Measurements from ENCODE around the gene FAM98C.
A peak's percentile ranks its signal among the peaks of the same experiment; 100 is the strongest.
"Not testable (repeated sequence)": the region's sequence is repeated elsewhere in the genome, so short reads cannot be mapped to it uniquely, and the experiment has no call there.

FAM98C gene

DNA sequence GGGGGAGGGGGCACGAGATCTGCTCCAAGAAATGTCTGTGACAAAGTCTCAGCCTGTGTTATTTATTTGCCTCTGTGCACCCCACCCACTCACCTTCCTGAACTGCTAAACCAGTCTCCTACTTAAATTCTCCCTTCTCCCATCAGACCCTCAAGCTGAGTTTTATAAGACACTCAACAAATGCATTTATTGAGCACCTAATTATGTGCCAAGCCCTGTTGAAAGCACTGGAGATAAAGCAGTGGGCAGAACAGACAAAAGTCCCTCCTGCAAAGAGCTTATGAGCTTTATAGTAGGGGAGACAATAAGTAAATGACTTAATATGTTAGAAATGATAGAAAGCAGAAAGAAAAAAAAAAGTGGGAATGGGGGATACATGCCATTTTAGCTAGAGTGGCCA lies 3.4 kb upstream of the FAM98C start:
- no peak for DNase-seq

DNA sequence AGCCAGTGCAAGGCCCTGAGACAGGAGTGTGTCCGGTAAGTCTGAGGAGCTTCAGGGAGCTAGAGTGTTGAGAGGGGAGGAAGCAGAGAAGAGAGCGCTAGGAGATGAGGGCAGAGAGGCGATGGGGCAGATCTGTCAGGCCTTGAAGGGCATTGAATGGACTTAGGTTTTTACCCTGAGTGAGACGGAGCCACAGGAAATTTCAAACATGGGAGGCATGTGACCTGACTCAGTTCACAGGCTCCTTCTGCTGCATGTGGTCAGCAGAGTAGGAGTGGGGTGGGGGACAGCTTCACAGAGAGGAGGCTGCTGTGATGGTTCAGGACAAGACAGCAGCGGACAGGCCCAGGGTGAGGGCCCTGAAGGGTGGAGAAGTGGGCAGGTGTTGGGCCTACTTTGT lies 2.5 kb upstream of the FAM98C start:
- DNase-seq: no peak

DNA sequence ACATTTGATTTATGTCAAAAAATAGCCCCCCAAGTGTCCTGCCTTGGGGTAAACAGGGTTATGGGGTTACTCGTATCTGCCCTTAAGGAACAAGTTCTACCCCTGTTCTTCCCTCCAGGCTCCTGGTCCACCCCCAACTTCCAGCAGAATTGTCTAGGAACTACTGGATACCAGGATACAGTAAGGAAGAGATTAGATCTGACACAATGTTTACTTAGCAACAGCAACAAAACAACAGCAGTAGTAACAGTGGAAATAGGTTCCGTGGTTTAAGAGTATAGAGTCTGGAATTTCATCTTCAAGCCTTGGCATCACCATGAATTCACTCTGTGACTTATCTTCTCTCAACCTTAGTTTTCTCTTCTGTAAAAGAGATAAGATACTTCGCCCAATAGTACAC lies 1.7 kb upstream of the FAM98C start:
- no peak for DNase-seq

DNA sequence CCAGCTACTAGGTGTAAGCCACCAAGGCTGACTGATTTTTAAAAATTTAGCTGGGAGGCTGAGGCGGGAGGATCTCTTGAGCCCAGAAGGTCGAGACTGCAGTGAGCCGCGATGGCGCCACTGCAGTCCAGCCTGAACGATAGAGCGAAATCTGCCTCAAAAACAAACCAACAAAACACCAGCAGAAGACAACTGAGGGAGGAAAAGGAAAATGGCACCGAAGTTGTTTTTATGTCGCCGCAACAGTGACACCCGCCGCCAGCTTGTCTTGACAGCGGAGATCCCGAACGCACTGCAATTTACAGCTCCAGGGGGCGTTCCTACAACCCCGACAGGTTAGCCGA lies 298 bp upstream of the FAM98C start:
- no peak for DNase-seq

DNA sequence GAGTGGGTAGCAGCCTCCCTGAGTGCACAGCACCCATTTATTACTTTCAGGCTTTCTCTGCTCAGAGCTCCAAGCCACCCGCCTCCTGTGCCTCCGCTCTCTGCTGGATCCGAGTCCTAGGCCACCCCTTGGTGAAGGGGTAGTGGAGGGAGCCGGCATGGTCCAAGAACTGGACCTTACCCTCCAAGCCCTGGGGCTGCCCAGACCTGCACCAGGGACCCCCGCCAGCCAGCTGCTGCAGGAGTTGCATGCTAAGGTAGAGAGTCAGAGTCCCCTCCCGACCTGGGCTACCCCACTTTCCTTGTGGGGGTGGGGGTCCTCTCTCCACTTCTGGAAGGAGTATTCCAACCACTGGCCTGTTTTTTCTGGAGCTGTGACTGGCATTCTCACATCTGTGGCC lies 2.0 kb downstream of the FAM98C start:
- no peak for DNase-seq

DNA sequence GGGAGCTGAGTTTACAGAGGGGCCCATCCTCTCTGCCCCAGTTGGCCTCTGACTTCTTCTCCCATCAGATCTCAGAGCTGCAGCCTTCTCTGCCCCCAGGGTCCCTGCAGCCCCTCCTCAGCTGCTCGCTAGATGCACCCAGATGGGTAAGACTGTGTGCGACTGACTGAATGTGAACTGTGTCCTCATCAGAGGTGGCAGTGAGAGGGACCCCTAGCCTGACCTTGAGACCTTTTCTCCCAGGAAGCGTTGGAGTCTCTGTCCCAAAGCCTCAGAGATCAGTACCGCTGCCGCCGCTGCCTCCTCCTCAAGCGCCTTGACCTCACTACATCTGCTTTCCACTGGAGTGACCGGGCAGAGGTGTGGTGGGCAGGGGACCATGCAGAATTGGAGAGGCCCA lies 2.4 kb downstream of the FAM98C start:
- DNase-seq: no peak

DNA sequence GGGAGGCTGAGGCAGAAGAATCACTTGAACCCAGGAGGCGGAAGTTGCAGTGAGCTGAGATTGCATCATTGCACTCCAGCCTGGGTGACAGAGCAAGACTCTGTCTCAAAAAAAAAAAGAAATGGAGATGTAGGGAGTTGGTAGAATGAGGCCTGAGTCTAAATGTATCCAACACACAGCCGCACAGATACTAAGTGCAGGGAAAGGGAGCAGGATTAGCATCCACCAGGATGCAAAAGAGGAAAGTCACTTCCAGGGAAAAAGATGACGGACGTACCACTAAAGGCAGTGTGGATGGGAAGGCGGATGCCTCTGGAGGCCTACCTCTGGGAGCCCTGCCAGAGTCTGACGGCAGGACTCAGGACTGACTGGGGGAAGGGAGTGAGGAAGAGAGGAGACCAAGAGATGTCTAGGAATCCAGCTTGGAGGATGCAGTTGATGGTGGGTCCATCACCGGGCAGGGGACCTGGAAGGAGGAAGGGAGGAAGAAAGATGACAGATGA lies 6.8 kb downstream of the FAM98C start:
- DNase-seq: no peak

DNA sequence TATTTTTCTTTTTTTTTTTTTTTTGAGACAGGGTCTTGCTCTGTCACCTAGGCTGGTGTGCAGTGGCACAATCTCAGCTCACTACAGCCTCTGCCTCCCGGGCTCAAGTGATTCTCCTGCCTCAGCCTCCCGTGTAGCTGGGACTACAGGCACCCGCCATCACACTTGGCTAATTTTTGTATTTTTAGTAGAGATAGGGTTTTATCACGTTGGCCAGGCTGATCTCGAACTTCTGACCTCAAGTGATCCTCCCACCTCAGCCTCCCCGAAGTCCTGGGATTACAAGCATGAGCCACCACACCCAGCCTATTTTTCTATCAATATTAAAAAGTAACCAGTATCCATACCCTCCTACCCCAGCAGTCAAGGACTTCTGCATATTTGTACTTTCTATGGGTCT lies 7.5 kb downstream of the FAM98C start:
- not testable (repeated sequence) for DNase-seq

DNA sequence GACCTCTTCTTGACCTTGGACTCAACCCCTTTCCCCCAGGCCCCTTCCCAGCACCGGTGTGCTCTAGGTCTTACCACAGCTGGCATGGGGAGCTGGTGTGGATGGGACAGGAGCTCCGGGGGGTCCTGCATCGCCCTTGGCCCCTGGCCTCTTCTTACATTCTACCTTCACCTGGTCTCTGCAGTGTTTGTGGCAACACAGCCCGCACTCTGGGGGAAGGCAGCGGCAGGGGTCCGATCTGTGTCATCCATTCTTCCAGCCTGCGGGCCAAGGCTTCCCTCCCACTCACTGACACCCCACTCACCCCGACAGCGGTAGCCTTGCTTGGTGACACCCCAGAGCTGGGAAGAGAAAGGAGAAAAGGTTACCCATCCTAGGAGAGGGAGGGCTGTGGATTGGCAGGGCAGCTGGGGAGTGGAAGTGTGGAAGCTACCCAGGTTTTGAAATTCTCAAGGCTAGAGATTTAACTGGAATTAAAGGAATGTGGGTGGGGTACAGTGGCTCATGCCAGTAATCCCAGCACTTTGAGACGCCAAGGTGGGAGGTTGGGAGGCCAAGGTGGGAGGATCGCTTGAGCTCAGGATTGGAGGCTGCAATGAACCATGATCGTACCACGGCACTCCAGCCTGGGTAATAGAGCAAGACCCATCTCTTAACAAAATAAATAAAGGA lies 8.3 kb downstream of the FAM98C start:
- no peak for DNase-seq

DNA sequence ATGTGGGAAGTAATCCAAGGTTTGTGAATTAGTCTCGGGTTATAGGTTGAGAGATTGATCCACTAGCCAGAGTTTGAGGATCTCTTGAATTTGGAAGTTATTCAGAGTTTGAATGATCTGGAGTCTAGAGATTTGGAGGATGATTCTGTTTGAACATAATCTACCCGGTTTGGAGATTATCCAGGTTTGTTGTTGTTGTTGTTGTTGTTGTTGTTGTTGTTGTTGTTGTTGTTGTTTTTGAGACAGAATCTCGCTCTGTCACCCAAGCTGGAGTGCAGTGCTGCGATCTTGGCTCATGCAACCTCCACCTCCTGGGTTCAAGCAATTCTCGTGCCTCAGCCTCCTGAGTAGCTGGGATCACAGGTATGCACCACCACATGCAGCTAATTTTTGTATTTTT lies 9.0 kb downstream of the FAM98C start:
- DNase-seq: not testable (repeated sequence)

DNA sequence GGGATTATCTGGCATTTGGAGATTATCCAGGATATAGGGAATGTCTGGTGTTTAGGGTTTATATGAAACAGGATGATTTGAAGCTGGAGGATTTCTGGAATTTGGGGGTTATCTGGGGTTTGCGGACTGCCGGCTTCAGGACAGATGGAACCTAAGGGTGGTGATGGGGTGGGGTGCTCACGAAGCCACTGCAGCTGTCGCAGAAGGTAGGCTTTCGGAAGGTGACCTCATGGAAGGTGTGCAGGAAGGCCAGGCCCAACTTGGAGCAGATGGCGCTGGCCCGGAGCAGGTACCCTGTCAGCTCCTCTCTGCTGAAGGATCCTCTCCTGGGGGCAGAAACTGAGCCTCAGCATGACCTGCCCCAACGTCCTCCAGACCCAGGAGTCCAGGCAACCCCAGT lies 9.6 kb downstream of the FAM98C start:
- DNase-seq: no peak

DNA sequence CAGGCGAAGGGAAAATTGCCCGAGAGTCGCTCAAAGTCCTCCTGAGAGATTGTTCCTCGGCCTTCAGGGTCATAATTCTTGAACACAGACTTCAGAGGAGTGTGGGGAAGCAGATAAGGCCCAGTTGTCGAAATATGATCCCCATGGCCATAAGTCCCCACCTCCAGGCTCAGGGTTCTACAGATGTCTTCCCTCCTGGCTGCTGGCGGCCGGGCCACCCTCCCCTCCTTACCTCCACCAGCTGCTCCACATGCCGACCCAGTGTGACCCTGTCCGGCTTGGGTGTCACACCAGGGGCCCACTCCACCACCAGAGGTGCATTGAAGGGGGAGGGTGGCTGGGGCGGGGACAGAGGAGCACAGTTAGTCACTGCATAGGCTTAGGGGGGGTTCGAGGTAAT lies 10.1 kb downstream of the FAM98C start:
- DNase-seq: no peak

DNA sequence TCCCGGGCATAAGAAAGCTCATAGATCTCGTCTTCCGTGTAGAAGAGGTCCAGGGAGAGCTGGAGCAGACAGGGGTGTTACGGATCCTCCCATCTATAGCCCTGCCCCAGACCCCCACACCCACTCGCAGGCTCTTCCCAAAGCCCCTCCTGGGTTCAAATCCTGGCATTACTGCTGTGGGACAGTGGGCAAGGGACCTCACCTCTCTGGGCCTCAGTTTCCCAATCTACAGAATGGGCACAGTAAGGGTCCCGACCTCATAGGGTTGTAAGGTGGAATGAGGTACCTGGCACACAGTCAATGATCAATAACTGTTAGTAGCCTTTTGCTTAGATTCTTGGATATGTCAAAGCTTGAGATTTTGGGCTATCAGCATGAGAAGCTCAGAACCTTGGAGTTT lies 10.5 kb downstream of the FAM98C start:
- DNase-seq: no peak

DNA sequence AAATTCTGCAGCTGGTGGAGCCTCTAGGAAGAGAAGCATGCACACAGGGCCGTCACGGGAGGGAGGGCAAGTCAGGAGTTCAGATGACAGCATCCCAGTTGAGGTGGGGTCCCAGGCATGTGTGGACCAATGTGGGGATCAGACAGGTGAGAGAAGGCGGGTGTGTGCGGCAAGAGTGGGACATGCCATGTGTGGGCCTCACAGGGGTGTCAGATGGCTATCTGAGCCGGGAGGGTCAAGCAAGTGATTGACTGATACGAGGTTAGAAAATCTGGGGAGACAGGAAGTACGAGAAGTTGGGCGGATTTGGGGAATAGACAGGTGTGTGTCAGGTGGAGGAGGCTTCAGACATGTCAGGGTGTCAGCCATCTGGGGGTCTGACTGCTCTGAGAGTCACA lies 14.3 kb downstream of the FAM98C start:
- DNase-seq: no peak

DNA sequence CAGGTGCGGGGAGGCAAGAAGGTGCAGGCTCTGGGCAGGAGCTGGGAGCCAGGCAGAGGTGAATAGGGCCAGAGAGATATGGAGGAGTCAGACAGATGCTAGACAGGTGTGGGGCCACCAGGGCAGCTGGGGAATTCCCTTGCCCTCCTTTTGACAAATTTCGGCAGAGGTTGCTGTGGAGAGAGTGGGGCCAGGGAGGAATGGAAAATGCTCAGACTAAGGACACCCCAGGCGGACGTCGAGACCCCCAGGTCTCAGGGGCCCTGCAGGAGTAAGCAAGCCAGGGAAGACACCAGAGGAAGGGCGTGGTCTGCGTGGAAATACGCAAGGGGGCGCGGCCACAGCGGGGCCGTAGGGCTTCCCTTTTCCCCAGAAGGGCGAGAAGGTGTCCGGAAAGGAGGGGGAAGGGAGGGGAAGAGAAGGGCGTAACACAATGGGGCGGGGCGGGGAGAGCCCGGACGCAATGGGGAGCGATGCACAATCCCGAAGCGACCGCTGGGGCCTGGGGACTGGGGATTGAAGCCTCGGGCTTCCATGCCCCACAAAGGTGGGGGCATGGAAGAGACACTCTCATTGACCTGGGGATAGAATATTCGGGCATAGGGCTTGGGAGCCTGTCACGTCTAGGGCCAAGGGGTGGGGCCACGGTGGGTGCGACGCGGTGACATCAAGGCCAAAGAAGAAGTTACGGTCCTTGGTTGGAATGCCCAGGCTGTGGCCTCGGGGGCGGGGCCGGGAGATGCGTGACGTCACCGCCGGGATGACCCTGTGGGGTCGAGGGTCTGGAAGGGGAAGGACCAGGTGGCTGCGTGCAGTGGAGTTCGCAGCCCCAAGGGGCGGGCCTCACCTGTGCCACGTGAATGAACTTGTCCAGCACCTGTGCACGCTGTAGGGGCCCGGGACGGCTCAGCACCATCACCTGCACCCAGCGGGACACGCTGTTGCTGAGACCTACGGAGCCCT lies 14.9 kb downstream of the FAM98C start:
- peak; percentile 22 for DNase-seq

DNA sequence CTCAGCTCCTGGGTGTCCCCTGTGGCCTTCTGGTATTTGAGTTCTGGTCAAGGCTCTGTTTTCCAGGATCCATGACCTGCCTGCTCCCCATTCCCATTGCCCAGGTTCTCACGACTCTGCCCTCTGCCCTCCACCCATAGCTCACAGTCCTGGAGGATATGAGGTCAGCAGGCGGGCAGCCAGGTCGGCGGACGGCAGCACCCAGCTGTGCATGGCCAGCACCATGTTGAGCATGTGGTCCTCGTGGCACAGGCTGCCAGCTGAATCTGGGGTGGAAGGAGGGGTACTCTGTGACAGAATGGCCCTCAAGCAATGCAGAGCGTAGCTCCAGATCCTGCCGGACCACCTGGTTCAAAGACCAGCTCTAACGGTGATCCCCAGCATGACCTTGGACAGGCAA lies 18.0 kb downstream of the FAM98C start:
- DNase-seq: no peak

DNA sequence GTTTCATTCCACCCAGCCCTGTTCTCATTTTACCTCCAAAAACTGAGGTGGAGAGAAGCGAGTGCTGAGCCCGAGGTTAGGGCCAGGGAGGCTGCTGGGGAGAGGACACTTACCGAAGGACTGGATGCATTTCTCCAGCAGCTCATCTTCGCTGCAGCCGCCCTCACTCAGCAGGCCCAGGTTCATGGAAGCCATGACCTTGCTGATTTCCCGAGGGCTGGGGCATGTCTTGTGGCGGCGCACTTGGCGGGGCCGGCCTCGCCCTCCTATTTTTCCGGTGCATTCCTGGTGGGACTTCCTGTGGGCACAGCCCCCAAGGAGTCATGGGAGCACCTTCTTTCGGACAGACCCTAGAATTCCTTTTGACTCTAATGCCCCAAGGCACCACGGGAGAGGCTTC lies 19.0 kb downstream of the FAM98C start:
- no peak for DNase-seq

DNA sequence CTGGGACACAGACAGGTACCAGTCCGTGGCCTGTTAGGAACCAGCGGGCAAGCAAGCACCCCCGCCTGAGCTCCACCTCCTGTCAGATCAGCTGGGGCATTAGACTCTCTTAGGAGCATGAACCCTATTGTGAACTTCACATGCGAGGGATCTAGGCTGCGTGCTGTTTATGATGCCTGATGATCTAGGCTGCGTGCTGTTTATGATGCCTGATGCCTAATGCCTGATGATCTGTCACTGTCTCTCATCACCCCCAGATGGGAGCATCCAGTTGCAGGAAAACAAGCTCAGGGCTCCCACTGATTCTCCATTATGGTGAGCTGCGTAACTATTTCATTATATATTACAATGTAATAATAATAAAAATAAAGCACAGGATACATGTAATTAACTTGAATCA lies 19.5 kb downstream of the FAM98C start:
- DNase-seq: no peak

DNA sequence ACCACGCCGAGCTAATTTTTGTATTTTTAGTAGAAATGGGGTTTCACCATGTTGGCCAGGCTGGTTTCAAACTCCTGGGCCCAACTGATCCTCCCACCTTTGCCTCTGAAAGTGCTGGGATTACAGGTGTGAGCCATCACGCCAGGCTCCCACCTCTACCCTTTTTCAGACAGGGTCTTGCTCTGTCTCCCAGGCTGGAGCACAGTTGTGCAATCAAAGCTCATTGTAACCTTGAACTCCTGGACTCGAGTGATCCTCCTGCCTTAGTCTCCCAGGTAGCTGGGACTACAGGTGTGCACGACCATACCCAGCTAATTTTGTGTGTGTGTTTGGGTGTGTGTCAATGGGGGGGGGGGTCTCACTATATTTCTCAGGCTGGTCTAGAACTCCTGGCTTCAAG lies 21.4 kb downstream of the FAM98C start:
- no peak for DNase-seq

DNA sequence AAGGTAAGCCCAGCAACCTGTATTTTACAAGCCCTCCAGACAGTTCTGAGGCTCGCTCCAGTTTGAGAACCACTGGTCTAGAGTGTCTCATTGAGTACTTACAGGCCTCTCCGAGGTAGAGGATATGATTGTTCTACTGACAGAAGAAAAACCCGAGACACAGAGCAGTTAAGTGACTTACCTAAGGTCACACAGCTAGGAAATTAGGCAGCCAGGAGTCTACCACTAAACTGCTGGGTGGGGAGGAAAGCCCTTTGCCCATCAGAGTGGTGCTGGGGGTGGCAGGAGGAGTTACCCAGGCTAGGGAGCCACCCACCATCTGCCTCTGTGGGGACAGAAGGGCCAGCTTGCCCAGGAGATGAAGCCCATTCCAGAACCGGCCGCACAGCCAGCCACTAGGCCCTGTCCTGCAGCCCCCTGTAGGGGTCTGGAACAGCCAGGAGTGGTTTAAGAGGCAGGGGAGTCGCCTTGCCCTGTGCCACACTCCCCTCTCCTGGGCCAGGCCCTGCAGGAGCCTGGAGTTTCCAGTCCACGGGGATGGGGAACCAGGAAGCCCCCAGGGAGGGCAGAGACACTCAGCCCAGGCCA lies 22.4 kb downstream of the FAM98C start:
- DNase-seq: no peak

DNA sequence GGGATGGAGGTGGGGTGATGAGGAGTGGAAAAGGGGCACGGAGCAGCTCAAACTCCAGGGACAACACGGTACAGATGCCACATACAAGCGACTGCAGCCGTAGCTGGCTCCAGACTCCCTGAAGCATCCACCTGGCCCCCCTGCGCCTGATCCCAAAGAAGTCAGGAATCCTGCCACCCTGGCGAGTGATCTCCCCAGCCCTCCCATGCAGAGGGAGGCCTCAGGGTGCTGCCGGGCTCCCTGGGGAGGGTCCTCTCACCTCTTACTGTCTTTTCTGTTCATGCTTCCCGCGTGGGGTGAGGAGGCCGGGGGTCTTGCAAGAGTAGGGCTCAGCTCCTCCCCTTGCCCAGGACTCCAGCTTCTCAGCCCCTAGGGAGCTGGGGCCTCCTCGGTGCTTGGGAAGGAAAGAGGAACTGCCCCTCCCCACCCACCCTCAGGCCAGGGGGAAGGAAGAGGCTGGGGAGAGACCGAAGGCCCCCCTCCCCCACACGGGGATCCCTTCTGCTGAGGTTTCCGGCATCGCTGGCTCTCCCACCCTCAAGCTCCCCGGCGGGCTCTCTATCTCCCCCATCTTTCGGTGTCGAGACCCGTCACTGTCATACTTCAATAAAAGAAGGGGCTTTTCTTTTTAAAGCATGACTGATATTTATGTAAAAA lies 23.0 kb downstream of the FAM98C start, which contains the start of gene RASGRP4:
TSS of gene RASGRP4 (minus strand) at position 410 of the 657 bp plus-strand sequence. CDS start at position 282, 128 bp downstream.
- DNase-seq: peak; percentile 73

DNA sequence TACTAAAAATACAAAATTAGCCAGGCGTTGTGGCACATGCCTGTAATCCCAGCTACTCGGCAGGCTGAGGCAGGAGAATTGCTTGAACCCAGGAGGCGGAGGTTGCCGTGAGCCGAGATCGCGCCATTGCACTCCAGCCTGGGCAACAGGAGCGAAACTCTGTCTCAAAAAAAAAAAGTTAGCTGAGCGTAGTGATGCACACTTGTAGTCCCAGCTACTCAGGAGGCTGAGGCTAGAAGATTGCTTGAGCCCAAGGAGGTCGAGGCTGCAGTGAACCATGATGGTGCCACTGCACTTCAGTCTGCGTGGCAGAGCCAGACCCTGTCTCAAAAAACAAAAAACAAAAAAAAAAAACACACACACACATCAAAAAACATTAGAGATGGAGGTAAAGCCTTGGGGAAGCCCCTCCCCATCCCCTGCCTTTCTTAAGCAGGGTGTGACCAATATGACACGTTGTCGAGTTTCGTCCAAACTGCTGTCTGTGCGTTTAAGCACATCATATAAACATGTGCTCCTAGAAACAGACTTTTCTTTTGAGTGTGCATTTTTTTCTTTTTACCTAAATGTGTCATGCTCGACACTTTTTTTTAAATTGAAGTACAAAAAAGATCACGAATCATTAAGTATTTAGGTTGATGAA lies 24.3 kb downstream of the FAM98C start:
- not testable (repeated sequence) for DNase-seq
